Duodenal mucosa (tissue), 2 donors: ENCODE measurements around the gene PPT1.

Experiments used
- H3K27ac ChIP-seq: one replicate; pipeline ENCODE4 v1.7.0; 2013; ENCODE audit warnings: low read depth, low read length
- H3K27me3 ChIP-seq, 2 donors: one replicate each; pipeline ENCODE4 v1.7.0; 2013; ENCODE audit warnings: low read length in 2 of 2, control low read depth in 1 of 2; ENCODE audit not compliant: insufficient read depth in 2 of 2, control insufficient read depth in 1 of 2
- H3K36me3 ChIP-seq, 2 donors: one replicate each; pipeline ENCODE4 v1.7.0; 2013; ENCODE audit warnings: low read length in 2 of 2, control low read depth in 1 of 2; ENCODE audit not compliant: insufficient read depth in 2 of 2, control insufficient read depth in 1 of 2
- H3K4me1 ChIP-seq, 2 donors: one replicate each; pipeline ENCODE4 v1.7.0; 2013; ENCODE audit warnings: low read length in 2 of 2, control low read depth in 1 of 2; ENCODE audit not compliant: insufficient read depth in 2 of 2, control insufficient read depth in 1 of 2
- H3K4me3 ChIP-seq, 2 donors: one replicate each; pipeline ENCODE4 v1.7.0; 2013; ENCODE audit warnings: low read length in 2 of 2, low read depth in 1 of 2
- H3K9ac ChIP-seq, 2 donors: one replicate each; pipeline ENCODE4 v1.7.0; 2013; ENCODE audit warnings: low read length in 2 of 2, low read depth in 1 of 2
- H3K9me3 ChIP-seq, 2 donors: one replicate each; pipeline ENCODE4 v1.7.0; 2013; ENCODE audit warnings: low read length in 2 of 2, control low read depth in 1 of 2; ENCODE audit not compliant: control insufficient read depth in 1 of 2

Gene PPT1

GRCh38 chr1:40073062-40073461 lies 24.0 kb downstream of the PPT1 start:
- H3K27ac ChIP-seq, result no peak overlapping the region
- H3K36me3 ChIP-seq, result peaks cover 36 to 65% of the 10 kb centered on the region in 2 donors
- no peak overlapping the region for H3K9ac ChIP-seq
- H3K27me3 ChIP-seq, result no peaks in the 10 kb centered on the region
- H3K4me3 ChIP-seq, result no peak overlapping the region
- no peaks in the 10 kb centered on the region for H3K4me1 ChIP-seq
- H3K9me3 ChIP-seq, result no peaks in the 10 kb centered on the region

DNA sequence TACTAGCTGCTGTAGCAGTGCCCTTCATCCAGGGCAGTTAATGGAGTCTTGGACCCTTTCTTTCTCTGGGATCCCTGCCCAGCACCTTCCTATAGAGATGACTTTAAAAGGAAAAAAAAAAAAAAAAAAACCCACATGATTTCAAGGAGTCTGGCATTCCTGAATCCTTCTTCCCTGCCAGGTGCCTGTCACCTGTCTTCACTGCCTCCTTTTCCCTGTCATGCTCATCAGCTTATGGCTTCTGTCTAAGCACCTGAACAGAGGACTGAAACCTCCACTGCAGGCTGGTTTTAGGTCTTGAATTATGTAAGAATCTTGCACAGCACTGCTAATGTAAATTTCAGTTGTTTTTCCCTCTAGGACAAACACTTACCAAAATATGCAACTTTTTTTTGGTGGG lies 24.9 kb downstream of the PPT1 start:
- H3K27ac ChIP-seq, result no peak overlapping the region

GRCh38 chr1:40067851-40068250 lies 29.2 kb downstream of the PPT1 start:
- Histone ChIP-seq H3K4me3 (no peak overlapping the region), H3K9ac (no peak overlapping the region), H3K4me1 (peaks cover 0 to 15% of the 10 kb centered on the region in 2 donors), H3K27me3 (no peaks in the 10 kb centered on the region), H3K9me3 (no peaks in the 10 kb centered on the region), H3K36me3 (peaks cover 67 to 96% of the 10 kb centered on the region in 2 donors), H3K27ac (no peak overlapping the region)

More for the DNA sequence above, 24.9 kb downstream of the PPT1 start:
- Histone ChIP-seq H3K9me3 (no peaks in the 10 kb centered on the region), H3K36me3 (peaks cover 46 to 74% of the 10 kb centered on the region in 2 donors), H3K4me1 (no peaks in the 10 kb centered on the region), H3K9ac (no peak overlapping the region), H3K4me3 (no peak overlapping the region), H3K27me3 (no peaks in the 10 kb centered on the region)

- no peak overlapping the region for H3K4me3 ChIP-seq
- H3K9ac ChIP-seq, result no peak overlapping the region
- H3K4me1 ChIP-seq, result peaks cover 0 to 15% of the 10 kb centered on the region in 2 donors
- H3K9me3 ChIP-seq, result no peaks in the 10 kb centered on the region
- no peak overlapping the region for H3K27ac ChIP-seq
- peaks cover 68 to 94% of the 10 kb centered on the region in 2 donors for H3K36me3 ChIP-seq
- no peaks in the 10 kb centered on the region for H3K27me3 ChIP-seq
These were observed 30.0 kb downstream of the PPT1 start for GRCh38 chr1:40067023-40067422.

GRCh38 chr1:40064797-40065499 lies 32.1 kb downstream of the PPT1 start:
- Histone ChIP-seq H3K9me3 (no peaks in the 10 kb centered on the region), H3K4me1 (peaks cover 11 to 22% of the 10 kb centered on the region in 2 donors), H3K9ac (no peak overlapping the region), H3K4me3 (no peak overlapping the region), H3K27me3 (no peaks in the 10 kb centered on the region), H3K27ac (no peak overlapping the region), H3K36me3 (peaks cover 66 to 90% of the 10 kb centered on the region in 2 donors)

DNA sequence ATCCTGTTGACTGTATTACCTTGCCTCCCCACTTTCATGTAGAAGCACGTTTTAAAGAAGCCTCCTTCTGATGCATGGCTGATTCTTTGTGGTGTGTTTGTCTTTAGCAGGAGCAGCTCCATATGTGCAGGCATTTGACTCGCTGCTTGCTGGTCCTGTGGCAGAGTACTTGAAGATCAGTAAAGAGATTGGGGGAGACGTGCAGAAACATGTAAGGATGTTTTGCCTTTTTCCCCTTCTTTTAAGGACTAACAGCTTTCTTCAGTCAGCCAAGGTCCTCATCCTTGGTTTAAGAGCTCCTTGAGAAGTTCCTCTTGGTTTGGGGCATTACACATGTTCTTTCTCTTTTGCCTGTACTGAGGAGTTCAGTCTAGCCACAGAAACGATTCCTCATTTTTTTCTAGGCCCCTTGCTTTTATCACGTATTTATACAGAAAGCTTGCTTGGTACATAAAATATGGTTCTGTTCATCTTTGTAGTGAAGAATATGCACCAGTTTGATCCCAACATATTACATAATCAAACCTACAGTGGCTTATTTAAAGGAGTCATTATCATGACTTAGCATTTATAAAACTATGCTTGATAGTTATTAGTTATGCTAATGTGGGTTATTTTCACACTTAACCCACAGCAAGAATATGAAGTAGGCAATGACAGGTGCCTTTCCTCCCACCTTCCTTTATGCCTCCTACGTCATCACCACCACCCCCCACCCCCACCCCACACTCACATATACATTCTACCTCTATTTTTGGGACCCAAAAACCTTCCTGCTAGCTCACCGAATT lies 36.9 kb downstream of the PPT1 start:
- Histone ChIP-seq H3K36me3 (peaks cover 33 to 47% of the 10 kb centered on the region in 2 donors), H3K4me1 (peaks cover 56 to 62% of the 10 kb centered on the region in 2 donors), H3K27ac (no peak overlapping the region), H3K27me3 (no peaks in the 10 kb centered on the region), H3K9me3 (no peaks in the 10 kb centered on the region), H3K4me3 (peak overlapping the region; percentile 14 to 15), H3K9ac (no peak overlapping the region)

DNA sequence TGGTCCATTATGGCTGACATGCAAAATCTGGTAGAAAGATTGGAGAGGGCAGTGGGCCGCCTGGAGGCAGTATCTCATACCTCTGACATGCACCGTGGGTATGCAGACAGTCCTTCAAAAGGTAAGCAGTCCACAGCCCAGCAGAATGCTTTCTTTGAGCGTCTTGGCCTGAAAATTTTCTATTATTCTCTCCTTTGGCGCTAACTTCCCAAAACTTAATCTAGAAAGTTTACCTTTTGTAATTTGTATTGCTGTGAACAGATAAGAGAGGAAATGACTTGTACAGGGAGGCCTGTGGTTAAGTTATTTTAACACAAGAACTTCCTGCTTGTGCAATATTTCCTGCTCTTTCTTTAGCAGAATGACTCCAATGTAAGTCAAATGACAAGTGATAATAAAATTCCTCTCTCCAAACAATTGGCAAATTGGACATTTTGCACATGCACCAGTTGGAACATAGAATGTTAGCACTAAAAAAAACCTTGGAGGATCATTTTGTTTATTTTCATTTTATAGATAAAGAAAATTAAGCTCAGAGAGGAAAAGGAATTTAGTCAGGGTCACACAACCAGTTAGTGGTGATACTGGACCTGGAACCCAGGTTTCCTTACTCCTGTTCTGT lies 37.6 kb downstream of the PPT1 start:
- Histone ChIP-seq H3K9me3 (no peaks in the 10 kb centered on the region), H3K4me3 (peak overlapping the region; percentile 14 to 15), H3K9ac (no peak overlapping the region), H3K4me1 (peaks cover 61 to 66% of the 10 kb centered on the region in 2 donors), H3K36me3 (peaks cover 26 to 40% of the 10 kb centered on the region in 2 donors), H3K27ac (no peak overlapping the region), H3K27me3 (no peaks in the 10 kb centered on the region)

- no peak overlapping the region for H3K27ac ChIP-seq
- peaks cover 61 to 65% of the 10 kb centered on the region in 2 donors for H3K4me1 ChIP-seq
- no peak overlapping the region for H3K9ac ChIP-seq
- peak overlapping the region in 1 of 2 donors; percentile 12 for H3K4me3 ChIP-seq
- H3K27me3 ChIP-seq, result no peaks in the 10 kb centered on the region
- H3K9me3 ChIP-seq, result no peaks in the 10 kb centered on the region
- peaks cover 19 to 32% of the 10 kb centered on the region in 2 donors for H3K36me3 ChIP-seq
These were observed 38.4 kb downstream of the PPT1 start for GRCh38 chr1:40058453-40059337.

GRCh38 chr1:40058097-40058452 lies 39.0 kb downstream of the PPT1 start:
- Histone ChIP-seq H3K9me3 (no peaks in the 10 kb centered on the region), H3K4me1 (peaks cover 61 to 72% of the 10 kb centered on the region in 2 donors), H3K27ac (no peak overlapping the region), H3K4me3 (no peak overlapping the region), H3K36me3 (peaks cover 16 to 28% of the 10 kb centered on the region in 2 donors), H3K27me3 (no peaks in the 10 kb centered on the region), H3K9ac (no peak overlapping the region)
